CD4-positive, alpha-beta T cell treated with Interleukin-17A for 4 hours (primary cell): ENCODE results near the gene VAV1.
"Not testable (repeated sequence)": the region's sequence is repeated elsewhere in the genome, so short reads cannot be mapped to it uniquely, and the experiment has no call there.

Experiments
- DNase-seq: peaks from one replicate; pipeline ENCODE4 v3.0.0-alpha.2; 2020; ENCODE audit warnings: mixed read lengths

Gene VAV1

DNA sequence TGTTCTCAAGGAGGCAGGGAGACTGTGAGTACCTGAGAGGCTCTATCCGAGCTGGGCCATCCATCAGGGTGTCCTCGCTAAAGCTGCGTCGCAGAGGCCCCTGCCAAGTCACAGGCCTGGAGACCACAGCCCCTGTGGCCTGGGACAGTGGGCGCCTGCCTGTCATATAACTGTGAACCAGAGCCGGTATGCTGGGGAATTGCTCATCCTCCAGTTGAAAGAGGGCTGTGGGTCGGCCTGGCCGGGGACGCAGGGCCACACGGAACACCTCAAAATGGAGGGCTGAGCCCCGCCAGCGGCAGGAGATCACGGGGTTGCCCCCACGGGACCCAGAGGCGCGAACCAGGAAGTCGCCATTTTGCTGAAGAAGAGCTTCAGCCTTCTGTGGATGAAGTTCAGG, 11.9 kb upstream of the VAV1 start:
- DNase-seq, result no peak

GRCh38 chr19:6761053-6761676, 11.3 kb upstream of the VAV1 start:
- no peak for DNase-seq

DNA sequence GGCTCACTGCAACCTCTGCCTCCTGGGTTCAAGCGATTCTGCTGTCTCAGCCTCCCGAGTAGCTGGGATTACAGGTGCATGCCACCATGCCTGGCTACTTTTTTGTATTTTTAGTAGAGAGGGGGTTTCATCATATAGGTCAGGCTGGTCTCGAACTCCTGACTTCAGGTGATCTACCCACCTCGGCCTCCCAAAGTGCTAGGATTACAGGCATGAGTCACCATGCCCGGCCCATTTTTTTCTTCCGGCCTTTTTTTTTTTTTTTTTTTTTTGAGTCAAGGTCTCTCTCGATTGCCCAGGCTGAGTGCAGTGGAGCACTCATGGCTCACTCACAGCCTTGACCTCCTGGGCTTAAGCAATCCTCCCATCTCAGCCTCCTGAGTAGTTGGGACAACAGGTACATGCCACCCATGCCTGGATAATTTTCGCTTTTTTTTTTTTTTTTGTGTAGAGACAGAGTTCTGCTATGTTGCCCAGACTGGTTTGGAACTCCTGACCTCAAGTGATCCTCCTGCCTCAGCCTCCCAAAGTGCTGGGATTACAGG, 10.2 kb upstream of the VAV1 start:
- not testable (repeated sequence) for DNase-seq

DNA sequence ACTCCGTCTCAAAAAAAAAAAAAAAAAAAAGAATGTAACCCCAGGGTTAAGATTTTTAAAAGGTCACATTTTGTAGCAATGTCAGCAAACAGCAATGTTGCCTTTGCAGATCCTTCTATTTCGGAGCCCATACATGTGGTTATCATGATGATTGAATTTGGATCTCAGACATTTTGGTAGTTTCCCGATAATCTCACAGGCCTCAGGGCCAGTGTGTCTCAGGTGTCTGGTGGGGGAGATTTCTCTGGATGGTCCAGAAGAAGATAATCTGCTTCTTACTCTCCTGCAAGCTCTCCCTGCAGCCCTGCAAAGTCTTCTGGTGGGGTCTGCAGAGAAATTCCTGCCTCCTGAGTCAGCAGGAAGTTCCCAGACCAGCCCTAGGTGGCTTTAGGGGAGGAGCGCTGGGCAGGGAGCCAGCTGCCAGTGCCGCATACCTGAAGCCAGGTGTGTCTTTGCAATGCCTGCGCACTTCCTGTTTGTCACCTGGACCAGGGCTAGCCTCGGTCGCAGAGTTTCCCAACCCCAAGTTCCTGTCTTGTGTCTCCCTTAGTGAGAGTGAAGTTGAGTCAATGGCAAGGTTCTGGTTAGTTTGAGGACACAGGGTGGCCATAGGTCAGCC, 6.7 kb upstream of the VAV1 start:
- DNase-seq, result peak; percentile 55

DNA sequence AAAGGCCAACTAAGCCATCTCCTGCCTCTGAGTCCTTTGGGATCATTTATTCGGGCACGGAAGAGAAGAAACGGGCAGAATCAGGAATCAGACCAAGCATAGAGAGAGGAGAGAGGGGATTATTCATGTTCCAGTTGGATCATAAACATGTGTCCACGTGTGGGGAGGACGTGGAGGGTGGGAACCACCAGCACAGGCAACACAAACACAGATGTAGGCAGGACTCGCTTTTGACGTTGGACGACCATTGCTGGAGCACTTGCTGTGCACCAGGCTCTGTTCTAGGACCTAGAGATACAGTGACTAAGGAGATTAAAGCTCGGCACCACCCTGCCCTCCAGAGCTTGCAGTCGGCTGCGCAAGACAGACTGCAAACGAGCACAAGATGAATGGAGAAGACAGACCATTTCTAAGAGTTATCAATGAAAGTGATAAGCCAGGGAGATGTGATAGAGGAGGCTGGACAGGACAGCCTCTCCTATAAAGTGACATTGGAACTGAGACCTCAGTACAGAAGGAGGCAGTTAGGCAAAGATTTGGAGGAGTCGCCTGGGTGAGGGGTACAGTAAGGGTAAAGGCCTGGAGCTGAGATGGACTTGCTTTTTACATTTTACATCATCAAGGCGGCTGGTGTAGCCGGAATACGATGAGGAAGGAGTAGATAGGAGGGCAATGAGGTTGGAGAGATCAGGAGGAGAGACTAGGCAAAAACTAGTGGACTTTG, 6.0 kb upstream of the VAV1 start:
- DNase-seq, result peak; percentile 27

- no peak for DNase-seq
Observed at GRCh38 chr19:6767081-6767356, 5.5 kb upstream of the VAV1 start.

DNA sequence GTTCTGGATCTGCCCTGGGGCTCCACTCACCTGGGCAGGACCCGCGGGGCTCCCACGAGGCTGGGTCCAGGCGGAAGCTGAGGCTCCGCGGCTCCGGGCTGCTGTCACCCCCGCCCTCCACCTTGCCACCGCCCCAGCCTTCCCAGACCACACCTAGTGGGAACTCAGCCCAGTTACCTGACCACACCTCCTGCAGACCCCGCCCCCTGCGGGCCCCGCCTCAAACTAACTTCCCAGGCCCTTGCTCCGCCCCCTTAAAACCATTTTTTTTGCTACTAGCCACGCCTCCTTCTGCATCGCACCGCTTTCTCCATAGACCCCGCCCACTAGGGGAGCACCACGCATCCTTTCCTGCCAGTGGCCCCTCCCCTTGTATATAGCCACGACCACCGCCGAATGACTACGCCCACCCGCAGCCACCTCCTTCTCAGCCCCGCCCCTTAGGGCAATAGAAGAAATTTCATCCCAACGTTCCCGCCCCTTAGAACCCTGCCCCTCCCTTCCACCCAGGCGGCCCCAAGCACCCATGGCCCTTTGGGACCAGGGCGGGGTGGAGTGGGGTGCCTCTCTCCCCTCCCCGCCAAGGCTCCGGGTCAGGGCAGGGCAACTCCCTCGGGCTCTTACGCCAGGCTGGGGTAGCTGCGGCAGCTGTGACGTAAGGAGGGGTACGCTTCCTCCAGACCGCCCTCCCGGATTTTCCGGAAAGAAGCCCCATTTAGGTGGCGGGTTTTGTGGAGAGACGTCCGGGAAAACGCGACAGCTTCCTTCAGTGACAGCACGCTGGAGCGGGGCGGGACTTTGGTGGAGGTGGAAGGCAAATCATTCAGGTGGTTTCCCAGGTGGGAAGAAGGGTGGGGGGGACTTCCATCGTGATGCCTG, 4.9 kb upstream of the VAV1 start, which contains the start of gene SH2D3A:
Gene SH2D3A (minus strand): TSS at position 79 of the 879 bp plus-strand sequence. CDS start 3,687 bp downstream, outside the sequence.
- DNase-seq, result peak; percentile 99

GRCh38 chr19:6768236-6768785, 4.2 kb upstream of the VAV1 start:
- peak; percentile 35 for DNase-seq

GRCh38 chr19:6769006-6769619, 3.4 kb upstream of the VAV1 start:
- no peak for DNase-seq

- not testable (repeated sequence) for DNase-seq
Observed at GRCh38 chr19:6771648-6772027, 870 bp upstream of the VAV1 start.

DNA sequence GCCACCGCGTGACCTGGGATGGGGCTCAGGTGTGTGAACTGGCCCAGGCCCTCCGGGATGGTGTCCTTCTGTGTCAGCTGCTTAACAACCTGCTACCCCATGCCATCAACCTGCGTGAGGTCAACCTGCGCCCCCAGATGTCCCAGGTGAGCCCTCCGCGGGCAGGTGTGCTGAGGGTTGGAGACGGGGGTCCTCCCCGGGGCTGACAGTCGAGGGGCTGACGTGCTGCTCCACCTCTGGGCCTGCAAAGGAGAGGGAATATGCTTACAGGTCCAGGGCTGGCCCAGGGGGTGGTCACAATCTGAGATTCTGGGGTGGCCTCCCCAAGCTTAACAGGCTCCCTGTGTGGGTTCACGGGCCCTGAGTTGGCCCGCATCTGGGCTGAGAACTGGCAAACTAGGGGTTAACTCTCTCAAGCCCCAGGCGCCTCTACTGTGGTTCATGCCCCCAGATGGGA, 386 bp downstream of the VAV1 start:
- DNase-seq, result no peak

GRCh38 chr19:6773323-6773931, 919 bp downstream of the VAV1 start:
- peak; percentile 71 for DNase-seq

DNA sequence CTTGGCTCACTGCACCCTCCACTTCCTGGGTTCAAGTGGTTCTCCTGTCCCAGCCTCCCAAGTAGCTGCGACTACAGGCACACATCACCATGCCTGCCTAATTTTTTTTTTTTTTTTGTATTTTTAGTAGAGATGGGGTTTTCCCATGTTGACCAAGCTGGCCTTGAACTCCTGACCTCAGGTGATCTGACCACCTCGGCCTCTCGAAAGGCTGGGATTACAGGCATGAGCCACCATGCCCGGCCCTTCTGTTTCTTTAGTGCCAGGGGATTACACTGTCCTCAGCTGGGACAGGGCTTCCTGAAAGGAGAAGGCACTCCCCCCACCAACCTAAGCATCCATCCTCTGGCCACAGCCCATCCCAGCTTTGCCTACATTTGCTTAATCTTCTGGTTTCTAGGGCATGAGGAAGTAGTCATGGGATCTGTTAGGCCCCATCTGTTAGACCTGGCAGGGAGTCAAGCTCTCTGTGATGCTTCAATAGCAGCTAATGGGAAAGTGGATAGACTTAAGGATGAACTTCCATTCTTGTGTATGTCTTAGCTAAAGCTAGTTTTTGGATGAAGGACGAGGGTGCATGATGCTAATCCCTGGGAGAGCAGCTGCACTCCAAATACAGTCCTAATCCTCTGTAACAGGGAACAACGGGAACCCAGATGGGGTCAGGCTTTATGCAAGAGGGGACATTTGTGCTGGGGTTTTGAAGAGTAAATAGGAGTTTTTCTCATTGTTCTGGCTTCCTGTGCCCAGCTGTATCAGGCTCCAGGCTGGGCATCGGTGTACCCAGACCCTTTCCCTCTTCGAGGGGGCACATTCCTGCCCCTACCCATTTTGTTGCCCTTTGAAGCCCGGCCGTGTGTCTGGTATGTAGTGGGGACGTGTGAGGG, 2.6 kb downstream of the VAV1 start:
- DNase-seq, result no peak

- not testable (repeated sequence) for DNase-seq
Observed at GRCh38 chr19:6776045-6776444, 3.5 kb downstream of the VAV1 start.

DNA sequence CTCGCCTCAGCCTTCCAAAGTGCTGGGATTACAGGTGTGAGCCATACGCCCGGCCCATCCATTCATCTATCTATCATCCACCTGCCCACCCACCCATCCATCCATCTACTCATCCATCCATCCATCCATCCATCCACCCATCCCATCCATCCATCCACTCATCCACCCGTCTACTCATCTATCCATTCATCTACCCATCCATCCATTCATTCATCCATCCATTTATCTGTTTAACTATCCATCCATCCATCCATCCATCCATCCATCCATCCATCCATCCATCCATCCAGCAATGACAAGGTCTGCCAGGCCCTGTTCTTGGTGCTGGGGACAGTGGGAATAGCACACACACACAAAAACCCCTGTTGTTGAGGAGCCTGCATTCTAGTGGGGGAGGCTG, 4.5 kb downstream of the VAV1 start:
- DNase-seq, result no peak

DNA sequence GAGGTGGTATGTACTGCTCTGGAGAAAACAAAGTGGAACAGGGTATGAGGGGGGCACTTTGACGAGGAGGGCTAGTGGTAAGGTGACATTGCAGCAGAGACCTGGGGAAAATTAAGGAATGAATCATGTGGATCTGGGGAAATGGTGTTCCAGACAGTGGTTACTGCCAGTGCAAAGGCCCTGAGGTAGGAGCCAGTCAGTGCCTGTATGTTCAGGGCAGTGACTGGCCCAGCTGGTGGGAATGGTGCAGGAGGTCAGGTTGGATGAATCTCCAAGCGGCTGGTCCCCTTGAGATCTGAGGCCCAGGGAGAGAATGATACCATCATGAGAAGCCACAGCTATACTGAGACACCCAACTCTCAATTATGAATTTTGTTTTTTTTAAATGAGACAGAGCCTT, 4.9 kb downstream of the VAV1 start:
- DNase-seq, result no peak

GRCh38 chr19:6778386-6778785, 5.9 kb downstream of the VAV1 start:
- no peak for DNase-seq

DNA sequence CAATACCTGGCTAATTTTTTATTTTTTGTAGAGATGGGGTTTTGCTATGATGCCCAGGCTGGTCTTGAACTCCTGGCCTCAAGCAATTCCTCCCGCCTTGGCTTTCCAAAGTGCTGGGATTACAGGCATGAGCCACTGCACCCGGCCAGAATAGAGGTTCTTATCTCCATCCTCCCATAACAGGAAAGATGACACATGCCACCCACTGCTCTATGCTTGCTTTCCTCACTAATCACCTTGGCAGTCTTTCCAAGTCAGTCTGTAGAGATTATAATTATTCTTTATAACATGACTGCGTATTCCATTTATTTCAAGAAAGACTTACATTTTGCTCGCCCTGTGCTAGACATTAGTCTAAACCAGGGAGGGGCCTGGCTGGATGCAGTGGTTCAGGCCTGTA, 6.7 kb downstream of the VAV1 start:
- DNase-seq, result no peak

DNA sequence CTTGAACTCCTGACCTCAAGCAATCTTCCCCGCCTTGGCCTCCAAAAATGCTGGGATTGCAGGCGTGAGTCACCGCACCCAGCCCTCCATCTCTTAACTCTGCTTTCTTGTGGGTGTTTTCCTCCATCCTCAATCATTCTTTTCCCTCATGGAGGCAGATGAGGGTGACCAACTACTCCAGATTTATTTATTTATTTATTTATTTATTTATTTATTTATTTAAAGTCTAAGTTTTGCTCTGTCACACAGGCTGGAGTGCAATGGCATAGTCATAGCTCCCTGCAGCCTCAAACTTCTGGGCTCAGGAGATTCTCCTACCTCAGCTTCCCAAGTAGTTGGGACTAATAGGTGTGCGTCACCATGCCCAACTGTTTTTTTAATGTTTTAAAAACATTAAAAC, 14.9 kb downstream of the VAV1 start:
- DNase-seq, result no peak

GRCh38 chr19:6788896-6789295, 16.4 kb downstream of the VAV1 start:
- no peak for DNase-seq
